ENCODE data around the gene PLK3. TPM values are rescaled to one million over a fixed set of nuclear protein-coding genes. Genes with fewer than 3 reads are reported as not detected.
A peak's percentile ranks its signal among the peaks of the same experiment; 100 is the strongest.

PLK3 gene
- total and polyA plus RNA-seq, 4 donors: 16.9 to 78.5 (median 37.0) TPM

GRCh38 chr1:44778705-44779576, 21.2 kb upstream of the PLK3 start:
- ATAC-seq (ENCODE audit: insufficient read depth, low FRiP score) (no peak), DNase-seq (no peak)
- TF ChIP-seq CTCF (IDR thresholded peaks at IDR 0.05; ENCODE audit: control extremely low read depth, extremely low read depth): no peak
- H3K36me3 ChIP-seq (ENCODE audit: control insufficient read depth in 4 of 4, insufficient read depth in 4 of 4, low read length in 4 of 4): peaks cover 12 to 36% (median 30%) of the 10 kb centered on the region in 4 donors
- no peaks in the 10 kb centered on the region for H3K9me3 ChIP-seq (ENCODE audit: control insufficient read depth in 4 of 4, insufficient read depth in 3 of 4, low read length in 3 of 4)
- H3K4me3 ChIP-seq: no peak overlapping the region
- no peak overlapping the region for H3K9ac ChIP-seq (ENCODE audit: insufficient read depth in 1 of 2, low read length in 2 of 2)
- WGBS, 2 donors: 90 to 93% methylated on average over 6 of the region's 6 CpGs
- H3K27ac ChIP-seq (ENCODE audit: low read depth in 1 of 2, low read length in 1 of 2): peak overlapping the region in 1 of 2 donors; percentile 16
- H3K4me1 ChIP-seq (ENCODE audit: control insufficient read depth in 5 of 5, insufficient read depth in 5 of 5, low read length in 5 of 5): peaks cover 0 to 33% (median 17%) of the 10 kb centered on the region in 5 donors
- H3K27me3 ChIP-seq (ENCODE audit: control insufficient read depth in 3 of 3, insufficient read depth in 3 of 3, low read length in 2 of 3): no peaks in the 10 kb centered on the region

GRCh38 chr1:44780583-44781121, 19.5 kb upstream of the PLK3 start:
- H3K36me3 ChIP-seq (ENCODE audit: control insufficient read depth in 4 of 4, insufficient read depth in 4 of 4, low read length in 4 of 4): peaks cover 12 to 36% (median 30%) of the 10 kb centered on the region in 4 donors
- no peak overlapping the region for H3K4me3 ChIP-seq
- no peaks in the 10 kb centered on the region for H3K9me3 ChIP-seq (ENCODE audit: control insufficient read depth in 4 of 4, insufficient read depth in 3 of 4, low read length in 3 of 4)
- WGBS, 2 donors: 96% methylated on average over 14 of the region's 14 CpGs
- DNase-seq (no peak), ATAC-seq (ENCODE audit: insufficient read depth, low FRiP score) (no peak)
- no peak overlapping the region for H3K9ac ChIP-seq (ENCODE audit: insufficient read depth in 1 of 2, low read length in 2 of 2)
- no peak for TF ChIP-seq CTCF (IDR thresholded peaks at IDR 0.05; ENCODE audit: control extremely low read depth, extremely low read depth)
- H3K27ac ChIP-seq (ENCODE audit: low read depth in 1 of 2, low read length in 1 of 2): no peak overlapping the region
- H3K27me3 ChIP-seq (ENCODE audit: control insufficient read depth in 3 of 3, insufficient read depth in 3 of 3, low read length in 2 of 3): no peaks in the 10 kb centered on the region
- H3K4me1 ChIP-seq (ENCODE audit: control insufficient read depth in 5 of 5, insufficient read depth in 5 of 5, low read length in 5 of 5): peaks cover under 1 to 42% (median 15%) of the 10 kb centered on the region in 5 donors

- H3K27me3 ChIP-seq (ENCODE audit: control insufficient read depth in 3 of 3, insufficient read depth in 3 of 3, low read length in 2 of 3): no peaks in the 10 kb centered on the region
- 43 to 51% methylated on average over 8 of the region's 8 CpGs for WGBS, 2 donors
- no peak for ATAC-seq (ENCODE audit: insufficient read depth, low FRiP score)
- peaks cover 4 to 20% (median 9%) of the 10 kb centered on the region in 4 donors for H3K36me3 ChIP-seq (ENCODE audit: control insufficient read depth in 4 of 4, insufficient read depth in 4 of 4, low read length in 4 of 4)
- peak overlapping the region in 1 of 2 donors; percentile 64 for H3K9ac ChIP-seq (ENCODE audit: insufficient read depth in 1 of 2, low read length in 2 of 2)
- no peak overlapping the region for H3K27ac ChIP-seq (ENCODE audit: low read depth in 1 of 2, low read length in 1 of 2)
- no peak for TF ChIP-seq CTCF (IDR thresholded peaks at IDR 0.05; ENCODE audit: control extremely low read depth, extremely low read depth)
- DNase-seq: peak; percentile 50 to 70 (median 65)
- peaks cover 5 to 30% (median 8%) of the 10 kb centered on the region in 5 donors for H3K4me1 ChIP-seq (ENCODE audit: control insufficient read depth in 5 of 5, insufficient read depth in 5 of 5, low read length in 5 of 5)
- no peaks in the 10 kb centered on the region for H3K9me3 ChIP-seq (ENCODE audit: control insufficient read depth in 4 of 4, insufficient read depth in 3 of 4, low read length in 3 of 4)
- no peak overlapping the region for H3K4me3 ChIP-seq
These were observed 16.5 kb upstream of the PLK3 start for GRCh38 chr1:44783697-44784093.
